Measurements from ENCODE around the gene CHN2.

- TF ChIP-seq CTCF (IDR thresholded peaks at IDR 0.05; ENCODE audit: insufficient read depth, low read length, poor library complexity, severe bottlenecking) (no peak), EZH2phosphoT487 (conservative IDR thresholded peaks at IDR 0.05; ENCODE audit: low read length) (no peak)
Observed at GRCh38 chr7:29459589-29459988, 265.0 kb downstream of the CHN2 start.
